Measurements from ENCODE around the gene GLRX3. TPM values are rescaled to one million over a fixed set of nuclear protein-coding genes. Genes with fewer than 3 reads are reported as not detected.
"Not testable (repeated sequence)": the region's sequence is repeated elsewhere in the genome, so short reads cannot be mapped to it uniquely, and the experiment has no call there.

The GLRX3 gene
- total and polyA plus RNA-seq, 8 donors = 1.2 to 80.5 (median 63.7) TPM

DNA sequence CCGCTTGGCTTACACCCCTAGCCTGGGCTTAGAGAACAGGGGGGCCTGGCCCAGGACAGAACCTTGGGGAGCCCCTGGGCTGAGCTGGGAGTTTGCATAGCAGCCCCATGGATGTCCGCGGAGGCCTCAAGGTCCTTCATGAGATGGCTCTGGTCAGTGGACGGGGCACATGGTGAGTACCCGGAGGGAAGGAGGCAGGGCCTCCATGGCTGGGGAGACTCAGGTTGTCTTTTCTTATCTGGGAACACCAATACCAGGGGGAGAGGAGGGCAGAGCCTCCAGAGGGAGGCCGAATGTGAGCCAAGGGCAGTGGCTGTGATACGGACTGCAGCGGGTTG, 64.8 kb downstream of the GLRX3 start:
- TF ChIP-seq CTCF (IDR thresholded peaks at IDR 0.05) (no peak), EP300 (IDR thresholded peaks at IDR 0.05) (no peak), POLR2AphosphoS5 (IDR thresholded peaks at IDR 0.05) (no peak), POLR2A (IDR thresholded peaks at IDR 0.05) (no peak)
- no peaks in the 10 kb centered on the region for H3K36me3 ChIP-seq
- H3K4me3 ChIP-seq = no peak overlapping the region
- H3K4me1 ChIP-seq = peaks cover 0 to 5% (median 0%) of the 10 kb centered on the region in 4 donors
- intact Hi-C loops (cut with DNase I; ENCODE audit: low total_unique reads) = no loop called here
- no peak for DNase-seq
- no peaks in the 10 kb centered on the region for H3K9me3 ChIP-seq
- peaks cover 0 to 46% (median 5%) of the 10 kb centered on the region in 3 donors for H3K27me3 ChIP-seq
- 87 to 93% (median 89%) methylated on average over 4 to 8 of the region's 8 CpGs for WGBS, 5 donors
- H3K27ac ChIP-seq = no peak overlapping the region

DNA sequence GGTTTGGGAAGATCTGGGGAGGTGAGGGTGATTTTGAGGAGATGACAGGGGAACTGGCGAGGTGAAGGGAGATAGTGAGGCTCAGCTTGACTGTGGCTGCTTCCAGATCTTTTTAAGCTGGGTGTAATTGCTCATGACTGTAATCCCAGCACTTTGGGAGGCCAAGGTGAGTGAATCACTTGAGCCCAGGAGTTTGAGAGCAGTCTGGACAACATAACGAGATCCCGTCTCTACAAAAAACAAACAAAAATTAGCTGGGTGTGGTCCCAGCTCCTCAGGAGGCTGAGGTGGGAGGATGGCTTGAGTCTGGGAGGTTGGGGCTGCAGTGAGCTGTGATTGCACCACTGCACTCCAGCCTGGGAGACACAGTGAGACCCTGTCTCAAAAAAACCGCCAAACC, 66.0 kb downstream of the GLRX3 start:
- H3K4me1 ChIP-seq; H3K36me3 ChIP-seq; H3K4me3 ChIP-seq; DNase-seq; H3K27ac ChIP-seq; H3K9me3 ChIP-seq; intact Hi-C loops (cut with DNase I; ENCODE audit: low total_unique reads): not testable (repeated sequence)
- H3K27me3 ChIP-seq = peaks cover 0 to 46% (median 5%) of the 10 kb centered on the region in 3 donors
- 37 to 47% (median 45%) methylated on average over 4 of the region's 4 CpGs for WGBS, 5 donors

GRCh38 chr10:130202984-130203621, 66.9 kb downstream of the GLRX3 start:
- DNase-seq = no peak
- TF ChIP-seq POLR2AphosphoS5 (IDR thresholded peaks at IDR 0.05) (no peak), POLR2A (IDR thresholded peaks at IDR 0.05) (no peak), CTCF (IDR thresholded peaks at IDR 0.05) (no peak)
- no peak overlapping the region for H3K27ac ChIP-seq
- H3K9me3 ChIP-seq = no peaks in the 10 kb centered on the region
- 84 to 91% (median 87%) methylated on average over 21 to 29 of the region's 29 CpGs for WGBS, 5 donors
- intact Hi-C loops (cut with DNase I; ENCODE audit: low total_unique reads) = no loop called here
- H3K4me1 ChIP-seq = peaks cover 0 to 5% (median 0%) of the 10 kb centered on the region in 4 donors
- H3K36me3 ChIP-seq = no peaks in the 10 kb centered on the region
- H3K27me3 ChIP-seq = peaks cover 0 to 46% (median 5%) of the 10 kb centered on the region in 3 donors
- H3K4me3 ChIP-seq = no peak overlapping the region

DNA sequence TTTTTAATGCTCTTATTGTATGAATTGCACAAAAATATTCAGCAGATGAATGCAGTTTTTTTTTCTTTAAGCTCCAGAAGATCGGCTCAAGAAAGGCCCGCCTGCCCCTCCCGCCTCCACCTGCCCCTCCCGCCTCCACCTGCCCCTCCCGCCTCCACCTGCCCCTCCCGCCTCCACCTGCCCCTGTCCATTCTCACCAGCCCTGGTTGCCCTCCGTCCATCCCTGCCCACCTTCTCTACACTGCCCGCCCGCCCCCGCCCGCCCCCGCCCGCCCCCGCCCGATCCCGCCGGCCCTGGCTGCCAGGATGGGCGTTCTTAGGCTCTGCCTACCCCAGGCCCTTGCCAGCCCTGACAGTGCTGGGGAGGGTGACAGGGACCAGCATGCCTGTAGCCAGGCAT, 67.4 kb downstream of the GLRX3 start:
- WGBS, 5 donors = 26 to 62% (median 47%) methylated on average over 7 to 18 of the region's 18 CpGs
- H3K27ac ChIP-seq = no peak overlapping the region
- H3K36me3 ChIP-seq = no peaks in the 10 kb centered on the region
- peaks cover 0 to 46% (median 5%) of the 10 kb centered on the region in 3 donors for H3K27me3 ChIP-seq
- no peaks in the 10 kb centered on the region for H3K9me3 ChIP-seq
- intact Hi-C loops (cut with DNase I; ENCODE audit: low total_unique reads) = no loop called here
- no peak for DNase-seq
- no peak for TF ChIP-seq POLR2AphosphoS5 (IDR thresholded peaks at IDR 0.05)
- TF ChIP-seq CTCF (IDR thresholded peaks at IDR 0.05) = no peak
- TF ChIP-seq POLR2A (IDR thresholded peaks at IDR 0.05) = no peak
- H3K4me1 ChIP-seq = peaks cover 0 to 5% (median 0%) of the 10 kb centered on the region in 4 donors
- H3K4me3 ChIP-seq = no peak overlapping the region

- no peaks in the 10 kb centered on the region for H3K9me3 ChIP-seq
- peaks cover 0 to 5% (median 0%) of the 10 kb centered on the region in 4 donors for H3K4me1 ChIP-seq
- intact Hi-C loops (cut with DNase I; ENCODE audit: low total_unique reads) = no loop called here
- peaks cover 0 to 28% (median 0%) of the 10 kb centered on the region in 3 donors for H3K27me3 ChIP-seq
- no peak for TF ChIP-seq EP300 (IDR thresholded peaks at IDR 0.05)
- TF ChIP-seq CTCF (IDR thresholded peaks at IDR 0.05) = no peak
- no peak for TF ChIP-seq POLR2A (IDR thresholded peaks at IDR 0.05)
- TF ChIP-seq POLR2AphosphoS5 (IDR thresholded peaks at IDR 0.05) = no peak
- no peak overlapping the region for H3K4me3 ChIP-seq
- WGBS, 5 donors = 70 to 82% (median 75%) methylated on average over 5 to 14 of the region's 14 CpGs
- no peaks in the 10 kb centered on the region for H3K36me3 ChIP-seq
- no peak overlapping the region for H3K27ac ChIP-seq
- no peak for DNase-seq
Observed at GRCh38 chr10:130206216-130206737, 70.1 kb downstream of the GLRX3 start.
